Stimulated activated memory B cell treated with anti-CD40 and anti-IgM and Interleukin-4, amounts not matched to agents 10 μg/mL and 1 μg/mL and 100 μg/mL, for 72 hours (primary cell): ENCODE measurements around the gene SENP1.

Experiments used
- ATAC-seq: fragments of 150-1000 bp; cut with Tn5 transposase; 2 replicates; pipeline ENCODE4 v1.10.0; 2021
- H3K27ac Mint-ChIP-seq: one replicate; pipeline ENCODE4 v1.8.0; 2022; ENCODE audit warnings: mild to moderate bottlenecking, mixed read lengths
- H3K27me3 Mint-ChIP-seq: one replicate; pipeline ENCODE4 v1.8.0; 2022; ENCODE audit warnings: mixed read lengths
- H3K36me3 Mint-ChIP-seq: one replicate; pipeline ENCODE4 v1.8.0; 2022; ENCODE audit warnings: mixed read lengths
- H3K4me1 Mint-ChIP-seq: one replicate; pipeline ENCODE4 v1.8.0; 2022; ENCODE audit warnings: mixed read lengths
- H3K4me3 Mint-ChIP-seq: one replicate; pipeline ENCODE4 v1.8.0; 2022; ENCODE audit warnings: mild to moderate bottlenecking, moderate library complexity, mixed read lengths
- H3K9me3 Mint-ChIP-seq: one replicate; pipeline ENCODE4 v1.8.0; 2022; ENCODE audit warnings: mixed read lengths

Gene SENP1

DNA sequence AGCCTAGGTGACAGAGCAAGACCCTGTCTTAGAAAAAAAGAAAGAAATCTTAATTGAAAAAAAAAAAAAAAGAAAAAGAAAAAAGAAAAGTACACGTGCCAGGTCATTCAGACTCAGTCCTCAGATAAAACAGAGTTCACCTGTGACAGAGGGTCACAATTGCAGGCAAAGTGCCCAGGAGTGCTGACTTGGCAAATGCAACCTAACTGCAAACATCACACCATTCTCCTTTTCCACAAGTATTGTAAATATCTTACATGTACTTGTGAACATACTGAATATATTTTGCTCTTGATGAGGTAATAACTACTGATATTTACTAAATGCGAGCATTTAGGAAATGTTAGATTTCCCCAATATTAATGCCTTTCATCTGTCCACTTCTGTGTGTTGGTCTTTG, 92.6 kb downstream of the SENP1 start:
- Mint-ChIP-seq H3K9me3 (no peaks in the 10 kb centered on the region), H3K27me3 (peaks cover 34% of the 10 kb centered on the region), H3K4me1 (no peaks in the 10 kb centered on the region), H3K4me3 (no peak overlapping the region), H3K27ac (no peak overlapping the region), H3K36me3 (no peaks in the 10 kb centered on the region)
- ATAC-seq, result no peak

DNA sequence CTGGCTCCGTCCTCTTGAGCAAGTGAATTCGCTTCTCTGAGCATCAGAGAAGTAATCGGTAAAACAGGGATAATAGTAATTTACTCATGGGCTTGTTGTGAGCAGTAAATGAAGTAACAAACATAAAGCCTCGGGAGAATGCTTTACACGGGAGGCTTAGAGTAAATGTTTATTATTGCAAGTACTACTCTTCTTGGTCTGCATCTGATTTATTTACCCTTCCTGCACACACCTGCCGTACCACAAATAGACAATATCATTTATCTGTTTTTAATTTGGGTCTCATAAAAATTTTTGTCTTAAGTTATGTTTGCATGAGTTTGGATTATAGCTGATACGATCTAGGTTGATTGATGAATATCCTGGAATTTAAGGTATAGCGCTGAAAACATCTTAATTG, 93.8 kb downstream of the SENP1 start:
- no peak for ATAC-seq
- Mint-ChIP-seq H3K9me3 (no peaks in the 10 kb centered on the region), H3K27ac (no peak overlapping the region), H3K27me3 (peaks cover 44% of the 10 kb centered on the region), H3K4me1 (no peaks in the 10 kb centered on the region), H3K36me3 (no peaks in the 10 kb centered on the region), H3K4me3 (no peak overlapping the region)

DNA sequence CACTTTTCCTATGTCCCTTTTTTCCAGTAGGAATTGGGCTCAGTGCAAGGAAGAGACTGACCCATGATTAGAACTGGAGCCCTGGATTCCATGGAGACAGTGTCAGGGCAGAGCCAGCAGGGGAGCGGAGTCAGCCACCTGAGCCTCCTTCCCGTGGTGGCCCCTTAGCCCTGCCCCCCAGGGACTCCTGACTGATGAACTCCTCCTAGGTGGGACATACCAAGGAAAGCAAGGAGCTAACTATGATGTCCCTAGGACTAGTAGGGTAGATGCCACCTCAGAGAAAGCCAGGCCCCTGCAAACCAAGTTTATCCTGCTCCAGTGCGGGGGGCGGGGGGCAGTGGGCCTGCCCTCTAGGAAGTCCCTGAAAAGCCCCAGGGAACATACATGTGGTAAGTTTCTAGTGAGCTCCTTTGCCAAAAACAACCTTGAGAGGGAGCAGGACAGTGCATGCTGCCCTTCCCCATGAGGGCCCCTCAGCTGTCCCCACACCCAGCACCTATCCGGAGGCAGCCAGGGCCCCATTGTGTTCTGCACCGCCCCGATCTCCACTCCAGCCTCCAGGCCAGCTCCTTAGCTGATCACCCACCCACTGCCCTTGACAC, 95.4 kb downstream of the SENP1 start:
- Mint-ChIP-seq H3K4me1 (no peaks in the 10 kb centered on the region), H3K27me3 (peaks cover 55% of the 10 kb centered on the region), H3K27ac (no peak overlapping the region), H3K4me3 (no peak overlapping the region), H3K9me3 (no peaks in the 10 kb centered on the region), H3K36me3 (no peaks in the 10 kb centered on the region)
- peak; percentile 29 for ATAC-seq

DNA sequence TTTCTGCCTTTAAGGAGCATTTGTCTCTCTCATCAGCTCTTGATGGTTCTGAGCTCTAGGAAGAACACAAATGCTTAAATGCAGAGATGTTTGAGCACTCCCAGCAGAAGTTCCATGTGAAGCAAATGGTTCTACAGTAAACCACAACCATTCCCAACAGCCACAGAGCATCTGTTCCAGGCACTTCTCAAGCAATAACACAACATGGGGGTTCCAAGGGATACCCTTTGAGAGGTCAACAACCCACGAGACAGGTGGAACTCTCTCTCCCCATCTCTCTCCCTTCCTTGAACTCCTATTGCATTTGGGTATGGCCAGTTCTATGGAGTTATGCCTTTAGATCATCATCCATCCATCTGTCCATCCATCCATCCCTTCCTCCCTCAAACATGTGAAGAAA, 96.4 kb downstream of the SENP1 start:
- H3K4me3 Mint-ChIP-seq, result no peak overlapping the region
- peaks cover 62% of the 10 kb centered on the region for H3K27me3 Mint-ChIP-seq
- no peak overlapping the region for H3K27ac Mint-ChIP-seq
- H3K4me1 Mint-ChIP-seq, result no peaks in the 10 kb centered on the region
- H3K36me3 Mint-ChIP-seq, result no peaks in the 10 kb centered on the region
- no peaks in the 10 kb centered on the region for H3K9me3 Mint-ChIP-seq
- ATAC-seq, result no peak

DNA sequence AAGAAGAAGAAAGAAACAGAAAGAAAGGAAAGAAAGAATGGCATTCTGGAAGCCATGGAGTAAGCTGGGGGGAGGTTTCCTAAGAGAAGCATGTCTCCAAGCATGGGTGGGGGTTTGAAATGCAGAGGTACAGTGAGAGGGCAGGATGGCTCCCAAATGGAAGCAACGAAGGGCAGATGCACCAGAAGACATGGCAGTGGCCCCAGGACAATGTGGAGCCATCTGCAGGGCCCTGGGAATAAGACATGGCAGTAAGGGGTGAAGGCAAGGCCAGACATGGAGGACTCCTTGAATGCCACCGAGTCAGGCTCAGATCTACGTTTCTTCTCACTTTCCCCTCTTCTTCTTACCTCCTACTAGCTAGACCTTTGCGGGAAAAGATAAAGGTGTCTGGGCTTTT, 96.9 kb downstream of the SENP1 start:
- Mint-ChIP-seq H3K27me3 (peaks cover 62% of the 10 kb centered on the region), H3K27ac (no peak overlapping the region)

DNA sequence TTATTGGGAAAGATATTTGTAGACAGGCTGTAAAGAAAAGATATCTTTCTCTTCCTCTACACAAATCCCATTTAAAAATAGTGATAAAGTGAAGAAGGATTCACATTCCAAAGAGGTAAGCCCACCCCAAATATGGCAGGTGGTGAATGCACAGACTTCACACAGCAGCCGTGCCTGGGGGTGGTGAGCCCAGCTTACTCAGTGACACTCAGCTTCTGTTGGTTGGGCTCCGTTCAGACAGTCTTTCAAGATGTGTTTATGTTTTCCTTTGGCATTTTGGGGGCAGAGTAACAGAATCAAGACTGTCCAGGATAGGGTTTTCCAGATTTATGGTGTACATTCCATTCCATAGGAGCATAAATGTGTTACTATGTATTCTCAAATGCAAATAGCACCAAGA, 97.5 kb downstream of the SENP1 start:
- ATAC-seq, result no peak
- Mint-ChIP-seq H3K27me3 (peaks cover 68% of the 10 kb centered on the region), H3K36me3 (no peaks in the 10 kb centered on the region), H3K4me1 (peaks cover 8% of the 10 kb centered on the region), H3K9me3 (no peaks in the 10 kb centered on the region), H3K4me3 (no peak overlapping the region), H3K27ac (no peak overlapping the region)

More for the DNA sequence above, 96.9 kb downstream of the SENP1 start:
- no peak for ATAC-seq
- no peaks in the 10 kb centered on the region for H3K36me3 Mint-ChIP-seq
- no peaks in the 10 kb centered on the region for H3K9me3 Mint-ChIP-seq
- H3K4me1 Mint-ChIP-seq, result peaks cover 2% of the 10 kb centered on the region
- H3K4me3 Mint-ChIP-seq, result no peak overlapping the region

DNA sequence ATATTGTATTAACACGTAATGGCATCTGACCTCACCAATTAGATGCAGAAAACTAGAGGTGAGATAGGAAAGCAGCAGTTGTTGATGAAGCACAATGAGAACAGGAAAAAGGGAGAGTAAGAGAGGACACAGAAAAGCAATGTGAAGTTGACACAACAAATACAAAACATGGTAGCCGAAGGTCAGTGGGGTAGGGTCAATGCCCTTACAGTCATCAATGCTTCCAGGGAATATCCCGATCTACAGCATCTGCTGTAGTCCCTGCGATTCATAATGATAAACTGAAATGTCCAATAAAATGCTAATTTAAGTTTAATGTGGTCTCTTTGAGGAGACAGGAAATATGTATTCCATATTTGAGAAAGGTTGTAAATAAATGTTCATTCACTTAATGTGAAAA, 98.7 kb downstream of the SENP1 start:
- no peak for ATAC-seq
- H3K36me3 Mint-ChIP-seq, result no peaks in the 10 kb centered on the region
- peaks cover 80% of the 10 kb centered on the region for H3K27me3 Mint-ChIP-seq
- H3K4me3 Mint-ChIP-seq, result no peak overlapping the region
- peaks cover 18% of the 10 kb centered on the region for H3K4me1 Mint-ChIP-seq
- H3K27ac Mint-ChIP-seq, result no peak overlapping the region
- H3K9me3 Mint-ChIP-seq, result no peaks in the 10 kb centered on the region

DNA sequence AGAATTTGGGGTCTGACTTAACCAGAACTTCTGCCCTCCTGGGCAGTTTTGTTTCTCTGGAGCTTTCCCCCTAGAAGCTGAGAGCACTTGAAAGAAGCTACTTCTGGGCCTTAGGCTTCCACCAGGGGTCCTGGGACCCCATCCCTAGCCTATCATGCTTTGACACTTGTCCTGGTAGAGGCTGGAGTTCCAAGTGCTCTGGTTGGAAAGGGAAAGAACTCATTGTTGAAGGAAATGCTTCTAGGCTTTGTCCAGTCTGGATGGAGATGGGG, 100.2 kb downstream of the SENP1 start:
- Mint-ChIP-seq H3K27me3 (peaks cover 85% of the 10 kb centered on the region), H3K27ac (no peak overlapping the region), H3K4me1 (peaks cover 33% of the 10 kb centered on the region), H3K9me3 (no peaks in the 10 kb centered on the region), H3K36me3 (no peaks in the 10 kb centered on the region), H3K4me3 (no peak overlapping the region)
- no peak for ATAC-seq

DNA sequence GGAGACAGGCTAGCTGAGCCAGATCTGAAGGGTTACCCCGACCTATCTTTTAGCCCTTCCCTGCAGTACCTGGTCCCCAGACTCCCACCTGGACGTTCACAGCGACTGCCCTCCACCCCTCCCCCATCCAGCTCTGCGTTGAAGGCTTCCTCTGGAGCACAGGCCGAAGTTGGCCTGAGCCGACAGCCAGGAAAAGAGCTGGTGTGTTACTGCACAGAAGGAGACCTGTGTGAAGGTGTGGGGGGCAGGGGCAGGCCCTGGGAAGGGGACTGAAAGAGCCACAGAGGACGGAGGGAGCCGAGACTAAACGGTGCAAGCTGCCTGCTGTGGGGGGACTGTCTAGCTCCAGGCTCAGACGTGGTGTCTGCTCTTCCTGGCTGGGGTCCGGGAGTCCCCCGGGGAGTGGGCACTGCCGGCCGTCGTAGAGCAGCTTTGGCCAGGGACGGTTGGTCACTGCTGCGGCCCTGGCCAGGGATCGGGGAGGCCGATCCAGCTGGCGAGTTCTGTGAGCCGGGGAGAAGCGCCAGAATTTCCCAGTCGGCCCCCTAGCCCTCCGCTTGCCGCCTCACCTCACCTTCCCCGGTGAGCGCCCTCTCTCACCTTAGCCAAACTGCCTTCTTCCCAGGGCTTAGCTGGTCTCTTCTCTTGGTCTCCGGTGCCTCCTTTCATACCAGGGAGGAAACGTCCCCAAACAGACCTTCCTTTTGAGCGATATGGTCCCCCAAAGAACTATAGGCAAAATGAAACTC, 100.7 kb downstream of the SENP1 start:
- no peaks in the 10 kb centered on the region for H3K36me3 Mint-ChIP-seq
- no peak overlapping the region for H3K4me3 Mint-ChIP-seq
- ATAC-seq, result no peak
- peaks cover 33% of the 10 kb centered on the region for H3K4me1 Mint-ChIP-seq
- H3K27ac Mint-ChIP-seq, result no peak overlapping the region
- no peaks in the 10 kb centered on the region for H3K9me3 Mint-ChIP-seq
- peaks cover 85% of the 10 kb centered on the region for H3K27me3 Mint-ChIP-seq

DNA sequence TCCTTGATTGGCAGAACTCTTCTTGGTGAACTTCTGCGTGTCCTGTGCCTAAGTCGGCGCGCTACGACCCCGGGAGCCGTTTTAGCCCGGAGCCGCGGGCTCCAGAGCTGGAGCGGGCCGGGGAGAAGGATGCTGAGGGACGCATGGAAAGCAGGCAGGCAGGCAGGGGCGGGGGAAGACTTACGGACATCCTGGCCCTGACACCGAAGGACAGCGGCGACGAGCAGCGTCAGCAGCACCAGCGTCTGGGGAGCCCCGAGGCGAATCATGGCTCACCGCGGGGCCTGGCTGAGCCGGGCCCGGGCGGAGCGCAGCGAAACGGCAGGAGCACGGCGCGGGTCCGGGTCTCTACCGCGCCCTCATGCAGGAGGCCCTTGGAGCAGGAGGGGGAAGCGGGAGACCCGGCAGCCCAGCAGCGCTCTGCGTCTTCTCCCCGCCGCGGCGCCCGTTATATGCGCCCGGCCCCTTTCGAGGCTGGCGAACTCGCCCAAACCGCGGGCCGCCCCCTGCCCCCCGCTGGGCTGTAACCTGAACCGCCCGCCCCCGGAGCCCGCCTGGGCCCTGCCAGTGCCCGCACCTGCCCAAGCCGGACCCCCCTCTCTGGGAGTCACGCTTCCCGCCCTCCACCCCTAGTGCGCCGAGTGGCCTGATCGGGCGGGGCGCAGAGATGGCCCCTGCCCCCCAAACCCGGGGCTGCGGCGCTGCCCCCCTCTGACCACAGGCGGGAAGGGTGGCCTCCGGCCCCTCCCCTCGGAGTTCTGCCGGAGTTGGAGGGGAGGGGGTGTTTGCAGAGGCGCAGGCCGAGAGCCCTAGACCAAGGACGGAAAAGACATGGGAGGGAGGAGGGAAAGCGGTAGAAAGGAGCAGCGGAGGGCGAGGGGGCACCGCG, 101.6 kb downstream of the SENP1 start, which contains the start of gene COL2A1:
Gene COL2A1, minus strand, starts transcription at position 424 of the 889 bp plus-strand sequence. Its CDS starts 155 bp downstream, at position 269.
- H3K27me3 Mint-ChIP-seq, result peaks cover 85% of the 10 kb centered on the region
- ATAC-seq, result peak; percentile 46
- no peaks in the 10 kb centered on the region for H3K9me3 Mint-ChIP-seq
- H3K36me3 Mint-ChIP-seq, result no peaks in the 10 kb centered on the region
- H3K4me1 Mint-ChIP-seq, result peaks cover 33% of the 10 kb centered on the region
- H3K27ac Mint-ChIP-seq, result no peak within 1 kb of the TSS
- H3K4me3 Mint-ChIP-seq, result peak within 1 kb of the TSS; percentile 50

DNA sequence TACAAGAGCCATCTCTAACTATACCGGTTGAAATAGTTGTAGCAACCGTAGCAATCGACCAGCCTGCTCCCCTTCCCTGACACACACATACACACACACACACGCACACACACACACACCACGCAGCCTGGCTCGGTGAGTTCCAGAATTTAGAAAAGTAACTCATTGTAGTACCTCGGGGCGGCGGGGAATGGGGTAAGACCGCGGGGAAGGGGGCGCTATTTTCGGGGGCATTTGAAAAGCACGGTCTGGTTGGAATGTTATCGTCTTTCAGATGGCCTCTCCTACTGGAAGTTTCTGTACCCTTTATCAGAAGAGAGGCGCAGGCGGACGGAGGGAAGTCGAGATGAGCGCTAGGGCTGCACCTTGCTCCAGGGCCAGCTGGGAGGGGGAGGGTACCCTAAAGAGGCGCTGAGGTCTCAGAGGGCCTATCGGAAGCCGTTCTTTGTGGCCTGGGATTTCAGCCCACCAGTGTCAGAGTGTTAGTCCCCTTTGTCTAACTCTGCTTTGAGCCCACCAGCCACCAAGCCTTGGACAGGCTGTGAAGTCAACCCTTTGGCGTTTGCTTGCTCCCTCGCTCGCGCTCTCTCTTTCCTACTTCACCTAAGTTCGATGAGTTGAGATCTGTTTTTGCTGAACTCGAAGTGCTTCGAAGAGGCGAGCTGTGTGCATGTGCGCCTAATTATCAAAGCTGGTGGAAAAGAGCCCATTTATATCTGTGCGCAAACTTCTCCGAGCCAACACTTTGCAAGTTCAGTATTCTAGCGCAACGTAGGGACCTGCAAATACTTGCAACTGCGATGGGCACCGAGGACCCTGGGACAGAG, 102.4 kb downstream of the SENP1 start:
- Mint-ChIP-seq H3K4me3 (peak overlapping the region; percentile 50), H3K27ac (no peak overlapping the region), H3K9me3 (no peaks in the 10 kb centered on the region), H3K27me3 (peaks cover 85% of the 10 kb centered on the region), H3K4me1 (peaks cover 33% of the 10 kb centered on the region), H3K36me3 (no peaks in the 10 kb centered on the region)
- no peak for ATAC-seq

DNA sequence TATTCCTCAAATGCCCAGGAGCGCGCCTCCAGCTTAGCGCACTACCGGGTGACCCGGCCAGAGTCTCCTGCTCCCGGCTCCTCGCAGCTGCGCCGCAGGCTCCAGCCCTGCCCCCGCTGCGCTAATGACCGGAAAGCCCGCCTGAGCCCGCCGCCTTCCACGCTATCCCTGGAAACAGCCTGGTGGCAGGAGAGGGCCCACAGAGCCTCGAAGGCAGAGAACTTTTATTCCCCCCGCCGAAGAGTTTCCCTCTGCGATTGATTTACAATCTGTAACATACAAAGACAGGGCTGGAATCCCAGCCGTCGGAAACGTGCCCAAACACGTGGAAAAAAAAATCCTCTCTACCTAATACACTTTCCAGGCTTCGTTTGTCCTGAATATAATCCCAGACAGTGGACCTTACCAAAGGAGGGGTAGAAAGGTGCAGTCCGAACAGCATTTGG, 103.1 kb downstream of the SENP1 start:
- no peaks in the 10 kb centered on the region for H3K9me3 Mint-ChIP-seq
- H3K4me1 Mint-ChIP-seq, result peaks cover 33% of the 10 kb centered on the region
- peaks cover 85% of the 10 kb centered on the region for H3K27me3 Mint-ChIP-seq
- no peak for ATAC-seq
- H3K27ac Mint-ChIP-seq, result no peak overlapping the region
- peak overlapping the region; percentile 4 for H3K4me3 Mint-ChIP-seq
- no peaks in the 10 kb centered on the region for H3K36me3 Mint-ChIP-seq

DNA sequence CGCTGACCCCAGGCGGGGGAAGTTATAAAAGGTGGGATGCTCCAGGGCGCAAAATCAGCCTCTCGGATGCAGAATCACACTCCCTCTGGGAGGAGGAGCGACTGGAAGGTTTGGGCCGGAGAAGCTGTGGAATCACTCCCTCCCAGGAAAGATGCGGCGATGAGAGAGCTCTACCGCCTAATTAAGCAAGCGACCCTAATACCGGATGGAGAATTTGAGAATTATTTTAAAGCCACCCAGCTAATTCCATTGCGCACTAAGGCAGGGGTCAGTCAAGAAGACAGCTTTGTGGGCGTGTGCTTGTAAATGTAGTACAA, 103.5 kb downstream of the SENP1 start:
- ATAC-seq, result no peak
- Mint-ChIP-seq H3K4me3 (peak overlapping the region; percentile 62), H3K27me3 (peaks cover 85% of the 10 kb centered on the region), H3K27ac (no peak overlapping the region), H3K4me1 (peaks cover 33% of the 10 kb centered on the region), H3K36me3 (no peaks in the 10 kb centered on the region), H3K9me3 (no peaks in the 10 kb centered on the region)

DNA sequence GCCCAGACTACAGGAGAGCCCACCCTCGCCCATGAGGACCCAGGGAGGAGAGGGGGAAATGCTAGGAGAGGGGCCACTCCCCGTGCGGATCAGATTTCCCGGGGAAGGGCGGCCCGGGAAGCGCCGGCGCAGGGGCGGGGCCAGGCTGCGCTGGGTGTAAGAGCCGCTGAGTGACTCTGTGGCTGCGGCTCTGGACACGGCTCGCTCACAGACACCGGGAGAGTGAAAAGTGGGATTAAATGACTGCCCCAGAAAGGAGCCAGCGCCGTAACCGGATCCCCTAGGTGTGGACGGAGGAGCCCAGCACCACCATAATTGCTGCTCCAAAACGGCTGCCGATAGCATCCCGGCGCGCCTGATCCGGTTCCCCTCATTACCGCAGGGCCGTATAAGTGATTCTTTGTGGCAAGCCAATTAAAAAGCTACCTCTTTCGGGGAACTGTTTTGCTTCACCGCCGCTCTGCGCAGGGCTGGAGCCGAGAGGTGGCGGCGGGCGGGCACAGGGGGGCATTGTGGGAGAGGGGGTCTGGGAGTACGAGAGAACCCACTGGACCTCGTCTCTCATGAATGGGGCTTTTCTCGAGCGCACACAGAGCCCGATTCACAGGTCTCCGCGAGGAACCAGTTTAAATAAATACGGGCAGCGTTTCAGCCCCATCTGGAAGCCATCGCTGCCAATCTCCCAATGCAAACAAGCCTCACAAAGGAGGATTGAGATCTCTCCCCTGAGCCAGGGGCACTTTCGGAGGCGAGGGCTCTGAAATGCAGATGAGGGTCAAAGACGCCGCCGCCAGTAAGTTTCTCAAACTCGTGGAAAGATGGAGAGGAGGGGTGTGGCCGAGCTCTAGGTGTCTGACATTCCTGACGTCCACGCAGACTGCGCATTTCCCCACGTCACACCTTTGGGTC, 104.1 kb downstream of the SENP1 start:
- no peaks in the 10 kb centered on the region for H3K9me3 Mint-ChIP-seq
- no peak for ATAC-seq

More for the DNA sequence above, 104.1 kb downstream of the SENP1 start:
- Mint-ChIP-seq H3K4me1 (peaks cover 33% of the 10 kb centered on the region), H3K36me3 (no peaks in the 10 kb centered on the region), H3K4me3 (peak overlapping the region; percentile 62), H3K27ac (no peak overlapping the region), H3K27me3 (peaks cover 91% of the 10 kb centered on the region)
